ENCODE data around the gene IQCN.
A peak's percentile ranks its signal among the peaks of the same experiment; 100 is the strongest.
"Not testable (repeated sequence)": the region's sequence is repeated elsewhere in the genome, so short reads cannot be mapped to it uniquely, and the experiment has no call there.

Gene IQCN

DNA sequence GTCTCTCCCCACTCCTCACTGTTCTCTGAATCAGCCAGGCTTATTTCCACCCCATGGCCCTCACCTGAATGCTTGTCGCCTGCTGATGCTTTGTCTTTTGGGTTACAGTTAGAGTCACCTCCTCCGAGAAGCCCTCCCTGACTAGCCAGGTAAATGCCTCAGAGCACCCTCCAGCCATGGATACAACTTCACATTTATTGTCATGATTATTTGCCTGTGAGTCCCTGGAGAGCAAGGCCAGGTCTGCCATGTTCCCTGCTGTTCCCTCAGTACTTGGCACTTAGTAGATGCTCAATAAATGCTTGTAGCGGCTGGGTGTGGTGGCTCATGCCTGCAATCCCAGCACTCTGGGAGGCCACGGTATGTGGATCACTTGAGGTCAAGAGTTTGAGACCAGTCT is 44.3 kb downstream of the IQCN start:
- DNase-seq = no peak

DNA sequence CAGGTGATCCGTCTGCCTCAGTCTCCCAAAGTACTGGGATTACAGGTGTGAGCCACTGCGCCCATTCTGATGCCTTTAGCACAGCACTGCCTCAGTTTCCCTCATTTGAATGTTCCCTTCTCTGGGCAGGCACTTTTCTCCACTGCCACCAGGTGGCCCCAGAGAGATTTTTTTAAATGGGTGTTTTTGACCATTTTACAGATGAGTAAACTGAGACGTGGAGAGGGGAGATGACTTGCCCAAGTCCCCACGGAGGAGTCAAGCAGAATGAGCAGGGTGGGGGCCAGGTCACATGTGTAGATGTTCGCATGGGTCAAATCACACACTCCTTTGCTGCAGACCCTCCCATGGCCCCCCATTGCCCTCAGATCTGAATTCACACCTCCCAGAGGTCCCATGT is 44.8 kb downstream of the IQCN start:
- DNase-seq = no peak

DNA sequence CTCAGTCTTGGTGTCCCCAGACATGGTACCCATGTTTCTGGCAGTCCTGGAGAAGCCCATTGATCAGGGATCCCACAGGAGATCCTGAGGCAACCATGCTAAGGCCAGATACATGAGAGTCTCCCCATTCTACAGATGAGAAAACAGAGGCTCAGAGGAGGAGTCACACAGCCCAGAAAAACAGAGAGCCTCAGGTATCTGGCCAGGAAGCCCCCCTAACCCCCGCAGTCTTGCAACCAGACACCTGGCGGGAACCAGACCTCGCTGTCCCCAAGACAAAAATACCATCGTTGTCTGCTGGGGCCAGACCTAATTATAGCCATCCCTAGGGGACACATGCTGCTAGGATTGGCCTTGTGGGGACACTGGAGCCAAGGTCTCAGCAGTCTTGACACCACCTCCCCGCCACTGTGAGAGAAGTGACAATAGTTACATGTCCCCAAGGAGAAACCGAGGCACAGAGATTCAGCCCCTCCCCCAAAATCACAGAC is 46.4 kb downstream of the IQCN start:
- DNase-seq = no peak

DNA sequence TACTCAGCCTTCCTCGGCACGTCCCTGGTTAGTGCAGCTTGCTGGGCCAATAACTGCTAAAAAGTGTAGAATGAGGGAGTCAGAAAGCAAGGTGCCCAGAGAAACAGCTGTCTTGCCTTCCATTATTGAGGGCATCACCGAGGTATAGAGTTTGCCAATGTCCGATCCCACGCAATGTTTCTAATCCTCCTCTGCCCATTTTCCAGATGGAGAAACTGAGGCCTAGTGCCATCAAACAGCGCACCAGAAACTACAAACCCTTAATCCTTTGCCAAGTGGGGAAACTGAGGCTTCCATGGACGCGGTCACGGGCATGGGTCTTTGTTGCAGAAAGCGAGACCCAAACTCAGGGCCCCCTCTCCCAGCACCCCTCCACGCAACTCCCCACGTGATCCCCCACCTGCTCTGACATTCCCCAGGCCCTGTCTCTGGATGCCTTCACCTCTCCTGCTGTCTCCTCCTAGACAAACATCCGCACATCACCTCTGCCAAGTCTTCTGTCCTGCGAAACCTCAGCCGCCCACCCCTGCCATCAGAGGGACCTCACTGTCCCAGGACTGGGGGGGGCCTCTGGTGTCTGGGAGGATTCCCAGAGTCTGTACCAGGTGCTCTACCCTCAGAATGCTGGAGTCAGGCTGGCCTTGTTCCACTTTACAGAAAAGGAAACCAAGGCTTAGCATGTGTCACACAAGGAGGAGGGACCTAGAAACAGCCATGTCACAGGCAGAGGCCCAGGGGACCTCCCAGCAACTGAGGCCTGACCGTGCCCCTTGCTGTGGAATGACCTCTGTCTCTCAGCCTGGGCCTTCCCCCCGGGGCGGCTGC is 47.1 kb downstream of the IQCN start:
- DNase-seq = no peak

DNA sequence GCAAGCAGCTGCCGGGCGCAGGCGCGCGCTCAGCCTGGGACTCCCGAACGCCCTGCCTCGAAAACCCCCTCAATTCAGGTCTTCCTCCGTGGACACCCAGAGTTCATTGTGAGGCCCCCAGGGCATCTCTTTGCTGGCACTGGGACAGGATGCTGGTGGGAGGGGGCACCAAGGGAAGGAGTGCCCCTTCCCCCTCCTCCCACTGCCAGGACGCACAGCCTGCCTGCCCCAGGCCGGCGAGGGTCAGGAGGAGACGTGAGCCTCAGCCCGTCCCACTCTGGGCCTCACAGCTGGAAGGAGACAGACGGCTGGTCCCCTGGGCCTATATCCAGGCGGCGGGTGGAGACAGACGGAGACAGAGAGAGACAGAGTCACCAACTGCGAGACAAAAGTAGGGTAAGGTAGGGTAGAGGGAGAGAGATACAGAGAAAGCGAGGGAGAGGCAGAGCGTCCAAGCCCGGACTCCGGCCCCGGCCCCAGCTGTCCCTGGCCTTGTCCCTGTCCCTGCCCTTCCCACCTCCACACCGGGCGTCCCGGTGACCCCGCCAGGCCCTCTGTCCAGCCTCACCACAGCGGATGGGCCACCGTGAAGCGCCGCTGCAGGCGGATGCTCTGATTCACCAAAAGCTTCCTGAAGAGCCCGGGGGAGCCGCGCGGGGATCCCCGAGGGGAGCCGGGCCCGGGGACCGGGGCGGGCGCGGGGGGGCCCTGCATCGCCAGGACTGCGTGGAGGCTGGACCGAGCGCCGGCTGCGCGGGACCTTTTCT is 48.4 kb downstream of the IQCN start, which contains the start of gene PDE4C:
Gene PDE4C, minus strand, starts transcription at position 737 of the 767 bp plus-strand sequence. Its CDS starts 23 bp downstream, at position 714.
- DNase-seq = no peak

DNA sequence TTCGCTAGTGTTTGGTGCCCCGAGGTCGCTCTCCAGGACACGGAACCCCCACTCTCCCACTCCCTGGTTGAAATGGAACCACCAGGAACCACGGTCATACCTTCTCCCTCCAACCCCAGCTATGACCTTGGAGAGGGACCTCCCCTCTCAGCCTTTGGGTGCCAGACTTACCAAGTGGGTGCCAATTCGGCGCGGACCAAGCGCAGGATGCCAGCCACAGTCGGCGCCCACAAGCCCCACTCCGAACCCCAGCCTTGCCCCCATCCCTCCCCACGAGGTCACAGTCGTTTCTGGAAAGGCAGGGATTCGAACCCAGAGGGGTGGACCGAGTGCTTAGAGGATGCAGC is 48.9 kb downstream of the IQCN start:
- no peak for DNase-seq

DNA sequence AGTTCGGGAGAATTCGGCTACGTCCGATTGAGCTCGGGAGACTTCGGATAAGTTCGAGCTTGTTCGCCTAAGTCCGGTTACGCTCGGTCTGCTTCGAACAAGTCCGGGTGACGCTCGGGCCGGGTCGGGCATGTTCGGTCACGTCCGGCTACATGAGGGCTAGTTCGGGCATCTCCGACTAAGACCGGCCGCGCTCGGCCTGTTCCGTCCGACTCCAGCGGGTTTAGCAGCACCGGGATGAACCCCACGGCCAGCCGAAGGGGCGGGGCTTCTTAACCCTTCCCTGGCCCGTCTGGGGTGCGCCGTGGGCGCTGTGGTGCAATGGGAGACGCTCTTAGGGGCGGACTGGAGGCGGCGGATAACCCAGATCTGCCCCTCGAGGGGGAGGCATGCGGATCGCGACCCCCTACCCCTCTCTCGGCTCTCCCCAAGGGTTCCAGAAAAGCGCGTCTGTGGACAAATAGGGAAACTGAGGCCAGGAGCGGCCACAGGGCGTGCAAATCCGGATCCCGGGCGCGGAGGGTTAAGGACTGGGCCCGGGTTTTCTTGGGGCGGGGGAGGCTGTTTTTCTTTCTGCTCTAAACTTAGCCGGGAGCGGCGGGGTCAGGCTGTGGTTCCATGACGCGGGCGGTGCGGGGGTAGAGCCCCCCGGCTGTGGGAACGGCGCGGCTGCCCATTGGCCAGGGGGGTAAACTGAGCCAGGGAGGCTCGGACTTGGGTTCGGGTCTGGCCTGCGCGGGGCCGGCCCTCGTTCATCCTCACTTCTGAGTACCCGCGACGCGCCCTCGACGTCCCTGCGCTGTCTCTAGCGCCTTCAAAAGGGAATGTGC is 49.5 kb downstream of the IQCN start:
- DNase-seq = peak; percentile 90

DNA sequence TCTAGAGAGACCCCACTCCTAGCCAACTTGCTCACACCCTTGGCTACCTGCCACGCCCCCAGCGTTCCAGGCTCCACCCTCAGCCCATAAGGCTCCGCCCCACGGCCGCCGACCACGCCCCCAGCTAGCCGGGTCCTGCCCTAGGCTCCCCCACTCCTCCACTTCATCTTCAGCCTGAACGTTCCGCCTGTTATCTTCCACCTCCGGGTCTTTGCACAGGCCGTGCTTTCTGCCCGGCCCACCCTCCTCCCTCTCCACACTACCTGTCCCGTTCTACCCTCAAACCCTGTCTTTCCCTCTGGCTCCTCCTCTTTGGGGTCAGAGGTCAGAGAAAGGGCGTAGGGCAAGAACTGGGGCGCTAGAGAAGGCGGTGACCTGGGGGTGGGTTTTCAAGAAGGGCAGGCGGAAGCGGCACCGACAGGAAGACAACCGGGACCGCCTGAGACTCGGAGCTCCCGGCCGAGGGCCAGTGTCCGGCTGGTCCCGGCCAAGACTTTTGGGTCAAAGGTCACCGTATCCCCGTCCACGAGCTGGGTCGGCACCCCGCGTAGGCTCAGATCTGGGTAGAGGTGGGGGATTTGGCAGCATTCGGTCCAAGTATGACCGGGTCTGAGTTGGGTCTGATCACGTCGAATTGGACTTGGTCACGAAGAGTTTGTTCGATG is 50.3 kb downstream of the IQCN start:
- peak; percentile 29 for DNase-seq

DNA sequence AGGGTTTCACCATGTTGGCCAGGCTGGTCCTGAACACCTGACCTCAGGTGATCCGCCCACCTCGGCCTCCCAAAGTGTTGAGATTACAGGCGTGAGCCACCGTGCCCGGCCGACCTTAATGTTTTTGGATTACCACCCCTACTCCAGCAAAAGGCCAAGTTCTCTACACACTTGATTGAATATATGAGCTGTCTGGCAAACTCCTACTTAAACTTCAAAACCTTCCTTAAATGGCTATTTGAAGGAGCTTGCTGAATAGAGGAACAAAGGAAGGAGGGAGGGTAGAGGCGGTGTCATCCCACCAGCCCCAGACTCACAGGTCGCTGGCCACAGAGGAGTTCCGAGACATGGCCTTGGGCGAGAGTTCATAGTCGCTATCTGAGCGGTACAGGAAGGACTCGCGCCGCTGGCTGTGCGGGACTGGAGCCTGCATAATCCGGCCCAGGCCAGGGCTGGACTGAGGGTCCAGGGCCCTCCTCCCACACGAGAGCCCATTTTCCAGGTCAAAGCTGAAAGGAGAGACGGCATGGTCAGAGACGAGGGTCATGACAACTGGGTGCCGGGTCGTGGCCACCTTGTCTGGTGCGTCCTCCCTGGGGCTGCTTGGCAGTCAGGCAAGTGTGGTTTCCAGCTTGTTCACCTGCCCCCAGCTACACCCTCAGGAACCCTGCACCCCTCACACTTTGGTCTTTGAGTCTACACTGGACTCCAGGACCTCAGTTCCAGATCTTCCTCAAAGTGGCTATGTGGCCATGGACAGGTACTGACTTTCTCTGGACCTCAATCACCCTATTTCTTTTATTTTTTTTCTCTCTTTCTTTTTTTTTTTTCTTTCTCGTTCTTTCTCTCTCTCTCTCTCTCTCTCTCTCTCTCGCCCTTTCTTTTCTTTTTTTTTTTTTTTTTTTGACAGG is 52.2 kb downstream of the IQCN start:
- no peak for DNase-seq

DNA sequence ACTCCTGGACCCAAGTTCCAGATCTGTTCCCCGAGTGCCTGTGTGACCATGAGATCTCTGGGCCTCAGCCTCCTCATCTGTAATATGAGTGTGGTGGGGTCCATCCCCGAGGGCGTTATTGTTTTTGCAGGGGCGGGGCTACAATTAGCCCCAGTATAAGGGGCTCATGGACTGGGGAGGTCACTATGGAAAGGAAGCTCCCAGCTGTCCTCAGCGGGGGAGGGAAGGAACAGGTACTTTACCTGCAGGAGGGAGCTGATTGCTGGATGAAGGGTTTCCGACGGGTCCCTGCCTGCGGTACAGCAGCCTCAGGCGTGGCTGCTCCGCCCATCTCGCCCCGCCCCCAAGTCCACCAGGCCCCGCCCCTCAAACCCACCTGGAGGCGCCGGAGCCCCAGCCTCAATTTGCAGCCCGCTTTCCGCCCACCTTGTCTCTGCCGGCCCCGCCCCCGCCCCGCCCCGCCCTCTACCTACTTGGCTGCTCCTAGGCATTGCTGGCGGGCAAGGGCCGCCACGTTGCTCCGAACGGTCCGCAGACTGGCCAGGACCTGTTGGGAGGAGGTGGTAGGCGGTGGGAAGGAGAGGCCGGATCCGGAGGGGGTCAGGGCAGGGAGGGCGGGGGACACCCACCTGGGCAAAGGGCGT is 53.5 kb downstream of the IQCN start:
- DNase-seq = peak; percentile 19

DNA sequence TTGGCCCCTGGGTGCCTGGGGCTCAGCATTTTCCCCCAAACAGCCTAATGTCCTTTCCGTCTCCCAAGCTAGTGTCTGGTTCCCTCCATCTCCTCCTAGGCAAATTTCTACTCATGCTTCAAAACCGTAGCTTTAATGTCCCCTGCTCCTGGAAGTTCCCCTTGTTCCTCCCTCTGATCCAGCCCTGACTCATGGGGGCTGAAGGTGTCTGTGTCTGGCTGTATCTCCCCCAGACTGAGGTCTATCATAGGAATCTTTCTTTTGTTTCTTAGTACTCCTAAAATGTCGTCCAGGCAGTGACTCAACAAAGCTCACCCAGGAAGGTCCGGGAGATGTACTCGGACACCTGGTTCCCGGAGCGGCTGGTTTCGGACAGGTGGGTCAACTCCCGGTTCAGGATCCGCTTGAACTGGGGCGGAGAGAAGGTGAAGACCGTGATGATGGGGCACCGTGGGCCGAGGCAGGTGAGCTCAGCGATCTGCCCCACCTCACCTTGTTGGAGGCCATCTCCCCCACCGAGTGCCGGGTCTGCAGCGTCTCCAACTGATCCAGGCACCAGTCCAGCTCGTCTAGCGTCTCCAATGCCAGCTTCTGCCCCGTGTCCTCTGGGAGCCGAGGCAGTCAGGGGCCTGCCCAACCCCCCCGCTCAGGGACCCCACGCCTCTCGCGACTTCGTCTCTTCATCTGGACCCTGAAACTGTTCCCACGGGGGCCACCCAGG is 54.2 kb downstream of the IQCN start:
- no peak for DNase-seq

DNA sequence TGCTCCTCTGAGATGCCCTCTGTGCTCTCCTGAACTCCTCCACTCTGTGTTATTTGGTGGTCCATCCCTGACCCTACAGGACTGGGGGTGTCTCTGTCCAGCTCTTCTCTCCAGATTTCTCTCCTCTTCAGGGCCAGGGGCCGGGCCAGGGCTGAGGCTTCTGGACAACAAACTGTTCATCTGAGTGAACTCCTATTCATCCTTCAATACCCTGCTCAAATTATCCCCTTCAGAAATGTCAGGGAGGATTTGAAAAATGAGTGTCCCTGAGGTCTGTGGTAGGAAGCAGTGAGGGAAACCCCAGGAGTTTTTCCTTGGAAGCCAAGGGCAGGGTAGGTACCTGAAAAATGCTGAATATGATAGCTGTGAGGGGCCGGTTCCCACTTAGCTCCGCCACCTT is 55.7 kb downstream of the IQCN start:
- no peak for DNase-seq

DNA sequence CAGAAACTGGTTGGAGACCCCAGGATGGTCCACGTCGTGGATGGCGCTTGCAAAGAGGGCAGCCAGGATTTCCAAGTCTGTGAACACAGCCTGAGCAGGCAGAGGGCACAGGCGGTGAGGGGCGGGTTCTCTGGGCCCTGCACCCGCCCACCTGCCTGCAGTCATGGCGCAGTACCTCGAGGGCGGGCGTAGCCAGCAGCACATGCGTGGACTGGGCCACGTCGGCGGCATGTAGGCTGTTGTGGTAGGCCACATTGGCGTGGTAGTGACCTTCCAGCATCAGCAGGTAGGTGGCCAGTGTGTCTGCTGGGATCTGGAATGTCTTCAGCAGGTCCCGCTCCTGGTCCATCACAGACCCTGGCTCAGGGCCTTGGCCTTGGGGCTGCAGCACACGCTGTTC is 56.1 kb downstream of the IQCN start:
- DNase-seq = no peak

DNA sequence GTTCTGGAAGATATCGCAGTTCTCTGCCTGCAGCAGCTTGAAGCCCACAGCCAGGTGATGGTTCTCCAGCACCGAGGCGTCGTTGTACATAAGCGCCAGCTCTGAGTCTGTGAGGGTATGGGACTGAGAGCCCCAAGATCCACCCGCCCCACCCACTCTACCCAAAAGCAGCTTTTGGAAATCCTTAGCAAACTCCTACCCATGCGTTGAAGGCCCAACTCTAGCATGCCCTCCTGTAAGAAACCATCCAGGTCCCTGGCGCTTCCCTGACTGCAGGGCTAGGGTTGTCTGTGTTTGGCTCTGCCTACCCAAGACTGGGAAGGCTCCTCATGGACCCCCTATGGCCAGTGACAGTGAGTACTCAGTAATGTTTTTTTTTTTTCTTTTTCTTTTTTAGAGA is 57.5 kb downstream of the IQCN start:
- no peak for DNase-seq

DNA sequence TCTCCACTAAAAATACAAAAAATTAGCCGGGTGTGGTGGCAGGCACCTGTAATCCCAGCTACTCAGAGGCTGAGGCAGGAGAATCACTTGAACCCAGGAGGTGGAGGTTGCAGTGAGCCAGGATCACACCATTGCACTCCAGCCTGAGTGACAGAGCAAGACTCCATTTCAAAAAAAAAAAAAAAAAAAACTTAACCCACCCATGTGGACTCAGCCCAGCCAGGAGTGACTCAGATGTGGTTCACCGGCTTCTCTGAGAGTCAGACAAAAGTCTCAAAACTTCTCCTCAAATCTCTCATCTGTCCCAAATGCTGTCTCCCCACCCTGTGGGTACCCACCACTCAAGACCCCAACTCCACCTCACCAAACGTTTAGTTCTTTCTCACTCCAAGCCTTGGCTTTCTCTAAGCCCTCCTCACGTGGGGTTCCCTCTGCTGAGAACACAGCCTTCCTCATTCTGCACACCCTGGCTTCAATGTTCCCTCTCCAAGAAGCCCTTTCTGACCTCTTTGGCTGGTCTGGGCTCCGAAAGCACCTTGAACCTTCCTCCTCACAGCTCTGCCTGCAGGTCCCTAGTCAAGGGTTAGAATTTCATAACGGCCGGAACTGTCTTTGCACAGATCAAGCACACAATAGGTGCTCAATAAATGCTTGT is 59.3 kb downstream of the IQCN start:
- no peak for DNase-seq

DNA sequence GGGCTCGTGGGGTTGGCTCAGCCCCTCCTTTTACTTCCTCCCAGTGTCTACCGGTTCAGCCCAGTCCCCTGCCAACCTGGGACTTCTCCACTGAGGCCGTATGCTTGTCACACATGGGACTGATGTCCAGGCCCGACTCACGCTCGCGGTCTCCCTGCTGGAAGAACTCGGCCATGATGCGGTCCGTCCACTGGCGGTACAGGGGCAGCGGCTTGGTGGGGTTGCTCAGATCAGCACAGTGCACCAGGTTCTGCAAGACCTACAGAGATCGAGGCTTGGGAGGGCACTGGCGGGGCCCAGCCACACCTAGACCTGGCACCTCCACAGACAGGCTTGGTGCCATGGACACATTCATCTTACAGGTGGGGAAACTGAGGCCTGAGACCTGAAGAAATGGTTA is 62.6 kb downstream of the IQCN start:
- DNase-seq = no peak

DNA sequence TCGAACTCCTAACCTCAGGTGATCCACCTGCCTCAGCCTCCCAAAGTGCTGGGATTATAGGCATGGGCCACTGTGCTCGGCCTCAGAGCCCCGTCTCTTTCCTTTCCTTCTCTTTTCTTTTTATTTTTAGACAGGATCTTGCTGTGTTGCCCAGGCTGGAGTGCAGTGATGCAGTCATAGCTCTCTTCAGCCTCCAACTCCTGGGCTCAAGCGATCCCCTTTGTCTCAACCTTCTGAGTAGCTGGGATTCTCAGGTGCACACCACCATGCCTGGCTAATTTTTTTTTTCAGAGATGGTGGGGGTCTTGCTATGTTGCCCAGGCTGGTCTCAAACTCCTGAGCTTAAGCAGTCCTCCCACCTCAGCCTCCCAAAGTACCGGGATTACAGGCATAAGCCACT is 64.3 kb downstream of the IQCN start:
- not testable (repeated sequence) for DNase-seq

DNA sequence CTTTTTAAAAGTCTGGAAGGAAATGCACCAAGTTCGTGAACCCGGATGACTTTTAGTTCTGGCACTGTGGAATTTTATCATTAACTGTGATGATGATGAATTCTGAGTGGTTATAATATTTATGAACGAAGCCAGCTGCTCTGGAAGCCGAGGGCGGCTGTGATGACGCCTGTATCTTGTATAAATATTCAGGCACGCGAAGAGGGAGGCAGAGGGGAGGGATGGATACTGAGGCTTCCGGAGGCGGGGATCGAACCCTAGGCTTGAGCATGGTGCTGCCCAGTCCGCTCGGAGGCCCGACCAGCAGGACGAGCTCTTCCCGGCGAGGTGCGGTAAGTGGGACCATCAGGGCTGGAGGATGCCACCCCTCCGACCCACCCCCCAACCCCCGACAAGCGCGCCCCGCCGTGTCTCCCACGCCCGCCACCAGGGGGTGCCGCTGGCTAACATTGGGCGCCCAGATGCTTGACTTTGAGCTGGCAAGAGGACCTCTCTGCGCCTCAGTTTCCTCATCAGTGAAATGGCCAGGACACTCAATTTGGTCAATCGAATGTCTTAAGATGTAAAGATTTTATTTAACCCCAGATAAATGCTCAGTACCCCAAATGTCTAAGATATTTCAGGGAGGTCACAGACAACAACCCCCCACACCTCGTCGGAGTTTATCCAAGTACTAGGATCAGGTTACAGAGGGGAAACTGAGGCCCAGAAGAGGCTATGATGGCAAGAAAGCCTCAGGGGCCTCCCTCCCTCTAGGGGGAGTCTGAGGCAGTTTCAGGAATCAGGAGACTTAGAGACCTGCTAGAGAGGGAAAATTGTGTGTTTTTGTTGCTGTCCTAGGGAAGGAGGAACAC is 65.9 kb downstream of the IQCN start:
- peak; percentile 48 for DNase-seq
